Measurements from ENCODE around the gene FH. TPM values are rescaled to one million over a fixed set of nuclear protein-coding genes. Genes with fewer than 3 reads are reported as not detected.
A peak's percentile ranks its signal among the peaks of the same experiment; 100 is the strongest.

The FH gene
- total and polyA plus RNA-seq, 2 of the 13 experiments (the other 11 are each of a cell fraction or from before 2014, with no cell fraction given) = 39.2 to 152 TPM

DNA sequence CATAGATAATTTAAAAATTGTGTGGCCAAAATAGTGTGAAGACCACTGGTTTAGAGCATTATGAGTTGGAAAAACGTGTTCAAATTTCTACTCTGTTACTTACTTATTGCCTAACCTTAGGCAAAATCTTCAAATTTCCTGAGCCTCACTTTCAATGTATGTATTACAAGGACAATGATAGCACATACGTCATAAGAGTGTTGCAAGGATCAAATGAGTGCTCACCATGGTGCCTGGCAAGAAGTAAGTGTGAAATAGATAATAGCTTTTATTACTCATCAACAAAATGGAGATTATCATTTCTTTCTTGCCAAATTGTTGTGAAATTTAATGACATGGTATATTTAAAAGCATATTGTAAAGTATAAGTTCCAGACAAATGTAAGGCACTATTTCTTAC is 57.2 kb downstream of the FH start:
- H3K27ac ChIP-seq (ENCODE audit: extremely low read length, insufficient read depth, low read length) = no peak overlapping the region
- no peak for DNase-seq (ENCODE audit: low spot score)
- in situ Hi-C loops (cut with HindIII; ENCODE audit: extremely low pct_ligation_motif_present, low pct_unique_long_range_greater_than_20kb) = no loop called here
- no peak overlapping the region for H3K4me2 ChIP-seq (ENCODE audit: low read depth, low read length)
- BruUV-seq (replicated peaks) = no TSS peak
- 0 out of 2 replicates have a peak, but pooled peaks have one; percentile 7 for TF ChIP-seq ATF7 (IDR thresholded peaks at IDR 0.05)
- no peak for TF ChIP-seq ATF7 (CRISPR knock-in tag; IDR thresholded peaks at IDR 0.05)
- no peak for TF ChIP-seq MED13 (CRISPR knock-in tag; IDR thresholded peaks at IDR 0.05)
- peak; percentile 69 for TF ChIP-seq CREB1 (IDR thresholded peaks at IDR 0.05)
- TF ChIP-seq CREB1 (CRISPR knock-in tag; IDR thresholded peaks at IDR 0.05) = no peak
- no peak for TF ChIP-seq HDAC6 (IDR thresholded peaks at IDR 0.05; ENCODE audit: low read depth, low read length)
- no peaks in the 10 kb centered on the region for H4K20me1 ChIP-seq (ENCODE audit: insufficient read depth, low read length)
- H3K9me3 ChIP-seq (ENCODE audit: low read length) = no peaks in the 10 kb centered on the region
- intact Hi-C loops (cut with micrococcal nuclease; ENCODE audit: unreplicated experiment) = no loop called here
- H3K4me1 ChIP-seq (ENCODE audit: insufficient read depth, low read length) = no peaks in the 10 kb centered on the region
- ATAC-seq = no peak
- ChIA-PET POLR2A (no interaction called here), CTCF (ENCODE audit: low intra/inter-chr PET ratio, low total read pairs) (no interaction called here)
- H3K79me2 ChIP-seq (ENCODE audit: insufficient read depth, low read length) = no peaks in the 10 kb centered on the region
- no peak overlapping the region for H3K9ac ChIP-seq (ENCODE audit: insufficient read depth, low read depth, low read length)
- no peak overlapping the region for H3K4me3 ChIP-seq (replicated peaks in 1 of 3; ENCODE audit: insufficient read depth in 1 of 3, low read depth in 2 of 3, low read length in 3 of 3)
- H3K36me3 ChIP-seq (replicated peaks in 1 of 2; ENCODE audit: control insufficient read depth in 1 of 2, insufficient read depth in 2 of 2, low read length in 2 of 2) = no peaks in the 10 kb centered on the region
- WGBS (ENCODE audit: low lambda C conversion rate) = 0% methylated on average over 2 of the region's 2 CpGs
- H2AFZ ChIP-seq (ENCODE audit: low read length) = no peak overlapping the region
- FAIRE-seq = no peak
- H3K27me3 ChIP-seq (ENCODE audit: control insufficient read depth in 1 of 2, insufficient read depth in 2 of 2, low read length in 2 of 2) = no peaks in the 10 kb centered on the region

DNA sequence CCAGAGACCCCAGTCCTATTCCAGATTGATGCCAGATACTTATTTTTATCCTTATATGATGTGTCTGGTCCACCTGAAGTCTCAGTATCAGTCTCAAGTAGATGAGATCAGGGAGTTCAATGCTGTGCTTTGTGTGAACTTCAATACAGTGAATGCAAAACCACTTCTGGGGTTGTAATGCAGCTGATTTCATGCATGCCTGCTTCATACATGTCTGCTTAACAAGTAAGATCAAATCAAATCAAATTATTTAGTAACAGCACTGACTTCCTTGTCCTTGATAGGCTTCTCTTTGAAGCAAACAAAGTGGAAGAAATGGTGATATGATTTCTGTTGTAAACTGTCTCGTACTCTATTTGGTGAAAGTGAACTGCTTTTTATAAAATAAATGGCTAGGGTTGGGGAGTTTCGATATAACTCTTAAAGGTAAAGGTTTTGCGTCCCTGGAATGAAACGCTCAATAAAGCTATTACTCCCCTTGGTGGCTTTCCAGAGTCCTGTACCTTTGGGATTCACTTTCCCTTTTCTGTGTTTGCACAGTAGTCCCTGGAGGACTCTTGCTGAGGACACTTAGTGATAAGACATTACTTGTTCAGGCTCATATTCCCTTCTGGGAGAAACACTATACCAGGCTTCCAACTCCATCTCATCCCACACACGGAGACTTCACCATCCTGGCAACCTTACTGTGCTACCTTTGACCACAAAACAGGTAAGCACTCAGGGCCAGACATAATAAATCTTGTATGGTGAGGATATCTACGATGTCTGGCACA is 59.3 kb downstream of the FH start:
- ATAC-seq (no peak), FAIRE-seq (no peak), DNase-seq (ENCODE audit: low spot score) (no peak)
- in situ Hi-C loops (cut with HindIII; ENCODE audit: extremely low pct_ligation_motif_present, low pct_unique_long_range_greater_than_20kb) = no loop called here
- POLR2A ChIA-PET = no interaction called here
- no peaks in the 10 kb centered on the region for H3K79me2 ChIP-seq (ENCODE audit: insufficient read depth, low read length)
- H3K9ac ChIP-seq (ENCODE audit: insufficient read depth, low read depth, low read length) = no peak overlapping the region
- H3K4me1 ChIP-seq (ENCODE audit: insufficient read depth, low read length) = no peaks in the 10 kb centered on the region
- CTCF ChIA-PET (ENCODE audit: low intra/inter-chr PET ratio, low total read pairs) = no interaction called here
- H4K20me1 ChIP-seq (ENCODE audit: insufficient read depth, low read length) = no peaks in the 10 kb centered on the region
- no peak overlapping the region for H3K4me3 ChIP-seq (replicated peaks in 1 of 3; ENCODE audit: insufficient read depth in 1 of 3, low read depth in 2 of 3, low read length in 3 of 3)
- no peaks in the 10 kb centered on the region for H3K36me3 ChIP-seq (replicated peaks in 1 of 2; ENCODE audit: control insufficient read depth in 1 of 2, insufficient read depth in 2 of 2, low read length in 2 of 2)
- H3K4me2 ChIP-seq (ENCODE audit: low read depth, low read length) = no peak overlapping the region
- no peaks in the 10 kb centered on the region for H3K27me3 ChIP-seq (ENCODE audit: control insufficient read depth in 1 of 2, insufficient read depth in 2 of 2, low read length in 2 of 2)
- H3K9me3 ChIP-seq (ENCODE audit: low read length) = no peaks in the 10 kb centered on the region
- intact Hi-C loops (cut with micrococcal nuclease; ENCODE audit: unreplicated experiment) = no loop called here
- H3K27ac ChIP-seq (ENCODE audit: extremely low read length, insufficient read depth, low read length) = no peak overlapping the region
- WGBS (ENCODE audit: low lambda C conversion rate) = 2% methylated on average over 6 of the region's 6 CpGs
- H2AFZ ChIP-seq (ENCODE audit: low read length) = no peak overlapping the region
- BruUV-seq (replicated peaks) = no TSS peak
- TF ChIP-seq, protein P1, sequence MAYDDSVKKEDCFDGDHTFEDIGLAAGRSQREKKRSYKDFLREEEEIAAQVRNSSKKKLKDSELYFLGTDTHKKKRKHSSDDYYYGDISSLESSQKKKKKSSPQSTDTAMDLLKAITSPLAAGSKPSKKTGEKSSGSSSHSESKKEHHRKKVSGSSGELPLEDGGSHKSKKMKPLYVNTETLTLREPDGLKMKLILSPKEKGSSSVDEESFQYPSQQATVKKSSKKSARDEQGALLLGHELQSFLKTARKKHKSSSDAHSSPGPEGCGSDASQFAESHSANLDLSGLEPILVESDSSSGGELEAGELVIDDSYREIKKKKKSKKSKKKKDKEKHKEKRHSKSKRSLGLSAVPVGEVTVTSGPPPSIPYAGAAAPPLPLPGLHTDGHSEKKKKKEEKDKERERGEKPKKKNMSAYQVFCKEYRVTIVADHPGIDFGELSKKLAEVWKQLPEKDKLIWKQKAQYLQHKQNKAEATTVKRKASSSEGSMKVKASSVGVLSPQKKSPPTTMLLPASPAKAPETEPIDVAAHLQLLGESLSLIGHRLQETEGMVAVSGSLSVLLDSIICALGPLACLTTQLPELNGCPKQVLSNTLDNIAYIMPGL (CRISPR knock-in tag; IDR thresholded peaks at IDR 0.05; ENCODE audit: borderline replicate concordance in 1 of 2, low read depth in 1 of 2) = no peak
- TF ChIP-seq, protein P2, sequence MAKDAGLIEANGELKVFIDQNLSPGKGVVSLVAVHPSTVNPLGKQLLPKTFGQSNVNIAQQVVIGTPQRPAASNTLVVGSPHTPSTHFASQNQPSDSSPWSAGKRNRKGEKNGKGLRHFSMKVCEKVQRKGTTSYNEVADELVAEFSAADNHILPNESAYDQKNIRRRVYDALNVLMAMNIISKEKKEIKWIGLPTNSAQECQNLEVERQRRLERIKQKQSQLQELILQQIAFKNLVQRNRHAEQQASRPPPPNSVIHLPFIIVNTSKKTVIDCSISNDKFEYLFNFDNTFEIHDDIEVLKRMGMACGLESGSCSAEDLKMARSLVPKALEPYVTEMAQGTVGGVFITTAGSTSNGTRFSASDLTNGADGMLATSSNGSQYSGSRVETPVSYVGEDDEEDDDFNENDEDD (CRISPR knock-in tag; IDR thresholded peaks at IDR 0.05; ENCODE audit: borderline replicate concordance) = no peak
- no peak for TF ChIP-seq MAFG (CRISPR knock-in tag; IDR thresholded peaks at IDR 0.05)
- no peak for TF ChIP-seq FOXO1 (CRISPR knock-in tag; IDR thresholded peaks at IDR 0.05)
- TF ChIP-seq RBM39 (IDR thresholded peaks at IDR 0.05; ENCODE audit: low read depth, low read length, poor library complexity, severe bottlenecking) = no peak
- TF ChIP-seq, protein P3, sequence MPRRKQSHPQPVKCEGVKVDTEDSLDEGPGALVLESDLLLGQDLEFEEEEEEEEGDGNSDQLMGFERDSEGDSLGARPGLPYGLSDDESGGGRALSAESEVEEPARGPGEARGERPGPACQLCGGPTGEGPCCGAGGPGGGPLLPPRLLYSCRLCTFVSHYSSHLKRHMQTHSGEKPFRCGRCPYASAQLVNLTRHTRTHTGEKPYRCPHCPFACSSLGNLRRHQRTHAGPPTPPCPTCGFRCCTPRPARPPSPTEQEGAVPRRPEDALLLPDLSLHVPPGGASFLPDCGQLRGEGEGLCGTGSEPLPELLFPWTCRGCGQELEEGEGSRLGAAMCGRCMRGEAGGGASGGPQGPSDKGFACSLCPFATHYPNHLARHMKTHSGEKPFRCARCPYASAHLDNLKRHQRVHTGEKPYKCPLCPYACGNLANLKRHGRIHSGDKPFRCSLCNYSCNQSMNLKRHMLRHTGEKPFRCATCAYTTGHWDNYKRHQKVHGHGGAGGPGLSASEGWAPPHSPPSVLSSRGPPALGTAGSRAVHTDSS (CRISPR knock-in tag; conservative IDR thresholded peaks at IDR 0.05) = no peak
- TF ChIP-seq ZNF589 (CRISPR knock-in tag; conservative IDR thresholded peaks at IDR 0.05) = no peak
- no peak for TF ChIP-seq MED13 (CRISPR knock-in tag; IDR thresholded peaks at IDR 0.05)
- TF ChIP-seq SNAI1 (CRISPR knock-in tag; IDR thresholded peaks at IDR 0.05; ENCODE audit: borderline replicate concordance) = no peak
